Endothelial cell of umbilical vein (primary cell): Measurements from ENCODE around the gene GALNT11. TPM values are rescaled to one million over a fixed set of nuclear protein-coding genes. Genes with fewer than 3 reads are reported as not detected.

Experiments used
- BruUV-seq: library from RNA; stranded (reverse); fragments of 400-500 nt; replicated peaks from 2 replicates; lab custom pipeline; 2021; lab: Mats Ljungman, UMichigan
- CTCF ChIA-PET: fragments of 300-600, 350-600 bp; sonication (Branson Sonifier 250); formaldehyde crosslinking; loops from one replicate; lab custom pipeline; 2021; ENCODE audit warnings: antibody characterized with exemption, inconsistent platforms; lab: Charles Lee
- POLR2A ChIA-PET: fragments of 300-600, 350-600 bp; sonication (Branson Sonifier 250); formaldehyde crosslinking; loops from one replicate; lab custom pipeline; 2021; ENCODE audit warnings: antibody characterized with exemption, inconsistent platforms; lab: Charles Lee
- DNase-seq: peaks from one replicate; pipeline ENCODE4 v3.0.0-alpha.2; 2011; ENCODE audit warnings: low read depth, low spot score
- FAIRE-seq: peaks from 2 replicates; lab custom pipeline; 2011; peaks lifted over from hg19 to GRCh38; lab: Jason Lieb, UNC
- H2AFZ ChIP-seq: 2 replicates; pipeline ENCODE4 v1.6.0; 2012; ENCODE audit warnings: low read depth, low read length, control low read depth, inconsistent platforms
- H3K27ac ChIP-seq: 2 replicates; pipeline ENCODE4 v1.5.1; 2011; ENCODE audit warnings: low read depth, mild to moderate bottlenecking, control low read depth, low read length, moderate library complexity; ENCODE audit not compliant: insufficient read depth
- H3K27me3 ChIP-seq, 2 experiments: 2 replicates each; pipeline versions ENCODE4 v1.6.0 to v1.6.1; 2011; ENCODE audit warnings: low read length in 2 of 2, mixed read lengths in 1 of 2; ENCODE audit not compliant: control insufficient read depth in 2 of 2, insufficient read depth in 2 of 2
- H3K36me3 ChIP-seq, 2 experiments: 2 replicates in 1 of 2; 3 replicates in 1 of 2; pipeline ENCODE4 v1.5.1; 2011; ENCODE audit warnings: low read length in 2 of 2, mild to moderate bottlenecking in 1 of 2, moderate library complexity in 1 of 2; ENCODE audit not compliant: control insufficient read depth in 2 of 2, insufficient read depth in 2 of 2; ENCODE audit errors: extremely low read depth in 1 of 2
- H3K4me1 ChIP-seq: 3 replicates; pipeline ENCODE4 v1.5.1; 2011; ENCODE audit warnings: mild to moderate bottlenecking, low read length; ENCODE audit not compliant: control insufficient read depth, insufficient read depth; ENCODE audit errors: extremely low read depth
- H3K4me2 ChIP-seq: 2 replicates; pipeline ENCODE4 v1.6.1; 2011; ENCODE audit warnings: low read length, control low read depth, mixed read lengths; ENCODE audit not compliant: insufficient read depth
- H3K4me3 ChIP-seq, 3 experiments: fragments of 200-600 bp in 1 of 3; sonication (generic), shearing (Covaris generic) in 1 of 3; replicated peaks in 1 of 3; 2 replicates each; pipeline ENCODE4 v1.5.1; 2011 to 2016; ENCODE audit warnings: control low read depth in 3 of 3, low read length in 3 of 3, mild to moderate bottlenecking in 2 of 3, inconsistent platforms in 1 of 3, low read depth in 1 of 3, moderate library complexity in 1 of 3; ENCODE audit not compliant: insufficient read depth in 1 of 3
- H3K79me2 ChIP-seq: 2 replicates; pipeline ENCODE4 v1.6.0; 2012; ENCODE audit warnings: low read length, inconsistent platforms; ENCODE audit not compliant: control insufficient read depth, insufficient read depth
- H3K9ac ChIP-seq: replicated peaks from 2 replicates; pipeline ENCODE3; 2011; ENCODE audit warnings: low read length, control low read depth; ENCODE audit not compliant: insufficient read depth; ENCODE audit errors: extremely low read depth
- H3K9me1 ChIP-seq: replicated peaks from 3 replicates; pipeline ENCODE4 v1.6.0; 2011; ENCODE audit warnings: mild to moderate bottlenecking, low read length; ENCODE audit not compliant: control insufficient read depth, insufficient read depth; ENCODE audit errors: extremely low read depth
- H3K9me3 ChIP-seq: replicated peaks from 2 replicates; pipeline ENCODE4 v1.5.1; 2012; ENCODE audit warnings: low read length, inconsistent platforms; ENCODE audit not compliant: control insufficient read depth, insufficient read depth
- H4K20me1 ChIP-seq: replicated peaks from 2 replicates; pipeline ENCODE3; 2011; ENCODE audit warnings: mild to moderate bottlenecking, low read length; ENCODE audit not compliant: control insufficient read depth, insufficient read depth; ENCODE audit errors: extremely low read depth
- CTCF ChIP-seq, 2 donors: IDR thresholded peaks; 1 replicate in 1 of 2; 2 replicates in 1 of 2; pipeline ENCODE4 v1.5.1; 2011; ENCODE audit warnings: low read length in 2 of 2, mild to moderate bottlenecking in 2 of 2, moderate library complexity in 2 of 2, control low read depth in 1 of 2, inconsistent platforms in 1 of 2, low read depth in 1 of 2; ENCODE audit not compliant: insufficient read depth in 1 of 2; ENCODE audit errors: extremely low read depth in 1 of 2
- EZH2 ChIP-seq: IDR thresholded peaks from 2 replicates; pipeline ENCODE4 v1.6.1; 2012; ENCODE audit warnings: borderline replicate concordance, low read depth, mild to moderate bottlenecking, moderate library complexity, low read length, inconsistent platforms; ENCODE audit not compliant: severe bottlenecking
- FOS ChIP-seq: IDR thresholded peaks from 2 replicates; pipeline ENCODE4 v1.6.1; 2011; ENCODE audit warnings: mild to moderate bottlenecking, low read length, moderate library complexity, borderline replicate concordance; ENCODE audit not compliant: insufficient read depth
- GATA2 ChIP-seq: IDR thresholded peaks from 2 replicates; pipeline ENCODE4 v1.7.0; 2011; ENCODE audit warnings: low read depth, mild to moderate bottlenecking, moderate library complexity, mixed read lengths, low read length; ENCODE audit not compliant: insufficient read length, insufficient read depth
- JUN ChIP-seq: IDR thresholded peaks from 2 replicates; pipeline ENCODE4 v1.6.1; 2011; ENCODE audit warnings: borderline replicate concordance, low read depth; ENCODE audit not compliant: insufficient read length, insufficient read depth
- MAX ChIP-seq: IDR thresholded peaks from 2 replicates; pipeline ENCODE4 v1.6.1; 2011; ENCODE audit not compliant: insufficient read depth, insufficient read length
- MYC ChIP-seq: IDR thresholded peaks from one replicate; pipeline ENCODE4 v1.6.1; 2011; ENCODE audit warnings: mild to moderate bottlenecking, low read depth, low read length
- POLR2A ChIP-seq: IDR thresholded peaks from 2 replicates; pipeline ENCODE4 v1.6.1; 2012; ENCODE audit warnings: low read depth, mild to moderate bottlenecking, control low read depth, low read length
- POLR2AphosphoS5 ChIP-seq: IDR thresholded peaks from 2 replicates; pipeline ENCODE4 v1.6.1; 2012; ENCODE audit warnings: low read depth, mild to moderate bottlenecking, control low read depth, low read length, moderate library complexity; ENCODE audit not compliant: insufficient read depth
- dilution Hi-C: fragments of 300-500 bp; cut with MboI; formaldehyde crosslinking; loops from one replicate; pipeline ENCODE4 v1.15.0; 2019; ENCODE audit warnings: low sequenced_read_pairs; ENCODE audit not compliant: extremely low pct_ligation_motif_present
- intact Hi-C: fragments of 100-400 bp; cut with micrococcal nuclease; formaldehyde crosslinking; loops from one replicate; pipeline ENCODE4 v1.10.0; 2022
- polyA plus RNA-seq, 4 experiments: library from polyadenylated mRNA; depleted of rRNA in 3 of 4; stranded (reverse) in 3 of 4; unstranded in 1 of 4; fragments of >200 nt; gene quantifications; 2 replicates each; pipeline versions ENCODE4 v1.2.1 to v1.2.3, GENCODE V29; 2011 to 2012; ENCODE audit warnings: missing spikeins in 1 of 4
- total RNA-seq: library from RNA; stranded (reverse); gene quantifications from 2 replicates; pipeline ENCODE4 v1.2.3, GENCODE V29; 2021

GALNT11 gene
- total and polyA plus RNA-seq, 2 donors (not counting 3 experiments of a cell fraction or from before 2014, with no cell fraction given) = 27.7 to 36.5 TPM

GRCh38 chr7:152051968-152052367, 26.5 kb downstream of the GALNT11 start:
- FAIRE-seq (no peak), DNase-seq (no peak)
- H3K27ac ChIP-seq = no peak overlapping the region
- ChIA-PET CTCF (no interaction called here), POLR2A (no interaction called here)
- H3K4me1 ChIP-seq = no peaks in the 10 kb centered on the region
- no peak for TF ChIP-seq MAX
- no peak for TF ChIP-seq JUN
- TF ChIP-seq FOS = no peak
- TF ChIP-seq GATA2 = no peak
- TF ChIP-seq CTCF (IDR thresholded peaks at IDR 0.05; ENCODE audit: extremely low read depth in 1 of 2, insufficient read depth in 1 of 2, low read depth in 1 of 2, low read length in 2 of 2) = no peak
- H3K9me1 ChIP-seq = no peaks in the 10 kb centered on the region
- no peaks in the 10 kb centered on the region for H4K20me1 ChIP-seq
- no peak overlapping the region for H3K4me2 ChIP-seq
- no TSS peak for BruUV-seq
- dilution Hi-C loops (no loop called here), intact Hi-C loops (no loop called here)
- no peak overlapping the region for H3K9ac ChIP-seq
- H3K36me3 ChIP-seq = no peaks in the 10 kb centered on the region
- H3K79me2 ChIP-seq = no peaks in the 10 kb centered on the region
- H2AFZ ChIP-seq = no peak overlapping the region
- no peak overlapping the region for H3K4me3 ChIP-seq
- no peaks in the 10 kb centered on the region for H3K27me3 ChIP-seq
- no peaks in the 10 kb centered on the region for H3K9me3 ChIP-seq

- no peak overlapping the region for H3K27ac ChIP-seq
- DNase-seq (no peak), FAIRE-seq (no peak)
- H4K20me1 ChIP-seq = no peaks in the 10 kb centered on the region
- no peak overlapping the region for H3K4me2 ChIP-seq
- no TSS peak for BruUV-seq
- no peaks in the 10 kb centered on the region for H3K9me1 ChIP-seq
- no peak for TF ChIP-seq CTCF (IDR thresholded peaks at IDR 0.05; ENCODE audit: extremely low read depth in 1 of 2, insufficient read depth in 1 of 2, low read depth in 1 of 2, low read length in 2 of 2)
- no peak for TF ChIP-seq MAX
- no peak for TF ChIP-seq GATA2
- TF ChIP-seq EZH2 = no peak
- no peak for TF ChIP-seq MYC
- no peak for TF ChIP-seq FOS
- TF ChIP-seq POLR2AphosphoS5 = no peak
- no peak for TF ChIP-seq JUN
- TF ChIP-seq POLR2A = no peak
- POLR2A ChIA-PET = no interaction called here
- no peaks in the 10 kb centered on the region for H3K4me1 ChIP-seq
- no peaks in the 10 kb centered on the region for H3K27me3 ChIP-seq
- H2AFZ ChIP-seq = no peak overlapping the region
- no peaks in the 10 kb centered on the region for H3K36me3 ChIP-seq
- intact Hi-C loops (no loop called here), dilution Hi-C loops (no loop called here)
- no peaks in the 10 kb centered on the region for H3K79me2 ChIP-seq
- H3K9ac ChIP-seq = no peak overlapping the region
- no peak overlapping the region for H3K4me3 ChIP-seq
- CTCF ChIA-PET = no interaction called here
- H3K9me3 ChIP-seq = no peaks in the 10 kb centered on the region
Observed at GRCh38 chr7:152052771-152053170, 27.3 kb downstream of the GALNT11 start.
